Measurements from ENCODE around the gene LIX1L.

The LIX1L gene

DNA sequence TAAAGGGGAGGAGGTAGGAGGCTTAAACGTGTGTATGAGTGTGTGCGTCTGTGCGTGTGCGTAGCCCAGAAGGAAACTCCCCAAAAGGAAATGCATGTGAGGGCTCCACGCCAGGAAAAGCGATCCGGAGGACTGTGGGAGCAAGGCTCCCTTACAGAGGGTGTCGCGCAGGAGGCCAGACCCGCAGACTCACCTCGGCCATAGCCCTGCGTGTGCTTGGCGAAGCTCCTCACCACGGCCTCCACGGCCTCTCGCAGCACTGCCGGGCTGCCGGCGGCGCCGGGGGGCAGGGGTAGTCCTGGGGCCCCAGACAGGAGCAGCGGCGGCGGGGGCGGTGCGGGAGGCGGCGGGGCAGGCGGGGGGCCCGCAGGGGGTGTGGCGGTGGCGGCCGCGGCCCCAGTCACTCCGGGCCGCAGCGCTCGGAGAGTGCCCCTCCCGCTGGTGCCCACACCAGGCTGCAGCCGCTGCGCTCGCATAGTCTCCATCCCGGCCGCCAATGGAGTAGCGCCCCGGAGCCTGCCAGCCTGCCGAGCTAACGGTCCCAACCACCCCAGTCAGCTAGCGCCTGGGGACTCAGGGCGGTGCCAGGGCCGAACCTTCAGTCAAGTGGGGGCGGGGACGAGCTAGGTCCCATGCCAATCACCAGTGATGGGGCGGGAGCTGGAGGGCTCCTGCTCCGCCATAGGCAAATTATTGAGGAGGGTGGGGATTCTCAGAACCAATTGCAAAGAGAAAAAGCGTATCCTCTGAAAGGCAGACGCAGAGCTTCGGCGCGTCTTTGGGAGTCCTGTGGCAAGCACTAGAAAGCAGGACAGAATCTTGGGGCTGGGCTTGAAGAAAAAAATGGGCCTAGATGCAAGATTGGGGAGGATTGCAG, at the start of gene LIX1L:
TSS of gene LIX1L (minus strand) at position 575 of the 877 bp plus-strand sequence. CDS start at position 485, 90 bp downstream.
- DNase-seq: peak; percentile 98 to 99

DNA sequence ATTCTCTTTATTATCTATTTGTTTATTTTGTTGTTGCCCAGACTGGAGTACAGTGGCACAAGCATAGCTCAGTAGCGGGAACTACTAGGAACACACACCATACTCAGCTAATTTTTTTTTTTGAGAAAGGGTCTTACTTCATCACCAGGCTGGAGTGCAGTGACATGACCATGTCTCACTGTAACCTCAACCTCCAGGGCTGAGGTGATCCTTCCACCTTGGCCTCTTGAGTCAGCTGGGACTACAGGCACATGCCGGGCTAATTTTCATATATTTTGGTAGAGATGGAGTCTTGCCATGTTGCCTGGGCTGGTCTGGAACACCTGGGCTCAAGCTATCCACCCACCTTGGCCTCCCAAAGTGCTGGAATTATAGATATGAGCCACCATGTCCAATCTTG, 43.9 kb upstream of the LIX1L start:
- no peak for DNase-seq

DNA sequence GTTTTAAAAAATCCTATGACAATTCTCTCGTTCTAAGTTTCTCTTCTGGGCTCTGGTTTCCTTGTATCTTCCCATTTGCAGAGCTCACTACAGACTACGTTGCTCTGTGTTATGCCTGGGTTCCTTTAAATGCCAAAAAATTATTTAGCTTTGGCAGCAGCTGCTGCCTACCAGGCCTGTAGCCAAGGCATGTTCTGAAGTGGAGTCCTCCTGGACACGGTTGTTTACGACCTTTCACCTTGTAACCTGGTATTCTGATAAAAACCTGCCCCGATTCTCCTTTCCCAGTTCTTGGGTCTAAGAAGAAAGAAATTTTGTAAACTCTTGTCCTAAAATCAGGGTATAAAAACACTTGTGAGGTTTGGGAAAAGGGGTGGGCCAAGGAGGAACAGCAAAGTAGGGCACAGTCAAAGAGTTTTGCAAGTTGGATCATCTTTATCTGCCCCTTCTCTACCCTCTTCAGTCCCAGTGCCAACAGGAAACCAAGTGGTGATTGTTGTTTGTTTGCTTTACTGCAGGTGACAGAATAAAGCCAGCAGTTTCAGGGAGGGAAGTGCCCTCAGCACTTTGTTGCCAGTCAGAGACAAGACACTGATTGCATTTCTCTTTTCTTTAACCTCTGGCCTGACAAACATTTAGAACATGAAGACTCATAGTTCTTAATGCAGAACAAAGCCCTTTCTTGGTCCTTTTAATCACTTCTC, 41.7 kb upstream of the LIX1L start:
- peak; percentile 48 to 50 for DNase-seq

DNA sequence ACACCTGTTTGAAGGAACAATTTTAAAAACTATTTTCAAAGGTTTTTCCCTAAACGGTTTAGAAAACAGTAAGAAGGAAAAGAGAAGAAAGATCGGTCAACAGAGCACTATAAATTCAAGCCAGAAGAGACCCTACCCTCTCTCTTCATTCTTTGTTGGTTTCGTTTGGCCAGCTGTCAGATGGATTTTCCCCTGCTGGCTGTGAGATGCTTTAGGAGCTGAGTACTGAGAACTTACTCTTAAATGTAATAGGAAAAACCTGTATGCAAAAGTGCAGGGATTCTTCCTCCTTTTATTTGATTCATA, 39.9 kb upstream of the LIX1L start:
- no peak for DNase-seq

DNA sequence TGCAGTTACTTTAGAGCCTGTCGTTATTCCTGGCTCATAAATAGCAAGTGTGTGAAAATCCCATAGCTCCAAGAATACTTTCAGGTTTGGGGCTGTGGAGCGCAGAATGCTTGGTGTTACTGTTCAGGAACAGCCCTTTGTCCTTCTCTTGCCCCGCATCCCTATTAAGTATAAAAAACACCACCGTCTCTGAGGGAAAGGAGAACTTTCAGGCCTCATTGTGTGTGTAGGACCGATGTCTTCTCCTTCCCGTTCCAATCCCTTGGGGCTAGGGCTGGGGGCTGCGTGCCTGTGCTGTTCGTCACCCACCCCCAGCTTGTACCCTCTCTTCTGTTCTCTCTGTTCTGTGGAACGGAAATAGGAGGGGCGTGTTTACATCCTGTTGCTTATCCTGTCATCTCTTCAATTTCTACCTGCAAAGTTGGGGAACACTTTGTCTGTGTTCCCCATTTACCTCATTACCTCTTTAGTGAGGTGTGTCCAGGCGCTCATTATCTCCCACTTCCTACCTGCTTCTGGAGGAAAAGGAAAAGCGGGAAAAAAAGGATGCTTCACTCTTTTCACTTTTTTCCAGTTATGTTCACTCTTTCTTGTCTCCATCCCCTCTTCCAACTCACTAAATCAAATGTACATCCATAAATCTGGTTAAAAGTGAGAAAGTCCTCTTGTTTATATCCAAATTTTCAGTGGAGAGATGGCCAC, 39.4 kb upstream of the LIX1L start:
- DNase-seq: no peak

DNA sequence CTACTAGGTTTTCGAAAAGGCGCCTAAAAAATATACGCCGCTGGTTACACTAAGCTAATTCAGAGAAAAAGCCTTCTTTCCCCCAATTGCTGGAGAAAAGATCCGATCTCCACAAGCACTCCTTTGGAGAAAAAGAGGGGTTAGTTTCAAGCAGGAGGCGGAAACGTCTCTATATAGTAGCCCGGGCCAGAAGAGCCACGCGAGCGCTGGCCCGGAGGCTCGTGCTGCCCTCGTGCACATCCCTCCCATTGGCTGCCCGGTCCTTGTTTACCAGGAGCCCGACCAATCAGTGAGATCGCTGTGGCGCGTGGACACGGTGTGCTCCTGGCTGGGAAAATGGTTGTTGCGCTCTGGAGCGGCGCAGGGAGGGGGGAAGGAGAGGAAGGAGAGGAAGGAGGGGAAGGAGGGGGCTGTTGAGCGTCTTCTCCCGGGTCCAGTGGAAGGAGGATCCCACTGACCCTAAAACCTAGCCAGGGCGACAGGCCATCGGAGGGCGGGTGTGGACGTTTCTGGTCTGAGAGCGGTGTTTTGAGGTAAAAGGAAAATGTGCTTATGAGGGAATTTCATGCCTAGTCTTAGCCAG, 38.7 kb upstream of the LIX1L start, which contains the start of gene TXNIP:
TSS of gene TXNIP (minus strand) at position 147 of the 583 bp plus-strand sequence. CDS start 313 bp downstream, outside the sequence.
- DNase-seq: peak; percentile 99 to 100

DNA sequence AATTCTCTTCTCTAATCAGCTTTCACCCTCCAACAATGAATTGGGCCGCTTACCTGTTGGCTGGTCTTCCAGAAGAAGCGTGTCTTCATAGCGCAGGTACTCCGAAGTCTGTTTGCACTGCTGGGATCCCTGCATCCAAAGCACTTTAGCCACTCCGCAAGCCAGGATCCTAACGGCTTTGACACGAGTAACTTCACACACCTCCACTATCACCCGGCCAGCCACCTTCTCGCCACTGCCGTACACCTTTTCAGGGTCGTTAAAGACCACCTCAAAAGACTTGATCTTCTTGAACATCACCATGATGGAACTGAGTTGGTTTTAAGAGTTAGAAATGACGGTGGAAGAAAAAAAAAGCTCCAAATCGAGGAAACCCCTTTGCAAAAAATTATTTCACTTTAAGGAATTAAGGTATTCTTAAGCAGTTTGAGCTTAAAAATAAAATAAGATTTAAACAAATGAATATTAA, 38.2 kb upstream of the LIX1L start:
- peak; percentile 33 to 71 for DNase-seq

DNA sequence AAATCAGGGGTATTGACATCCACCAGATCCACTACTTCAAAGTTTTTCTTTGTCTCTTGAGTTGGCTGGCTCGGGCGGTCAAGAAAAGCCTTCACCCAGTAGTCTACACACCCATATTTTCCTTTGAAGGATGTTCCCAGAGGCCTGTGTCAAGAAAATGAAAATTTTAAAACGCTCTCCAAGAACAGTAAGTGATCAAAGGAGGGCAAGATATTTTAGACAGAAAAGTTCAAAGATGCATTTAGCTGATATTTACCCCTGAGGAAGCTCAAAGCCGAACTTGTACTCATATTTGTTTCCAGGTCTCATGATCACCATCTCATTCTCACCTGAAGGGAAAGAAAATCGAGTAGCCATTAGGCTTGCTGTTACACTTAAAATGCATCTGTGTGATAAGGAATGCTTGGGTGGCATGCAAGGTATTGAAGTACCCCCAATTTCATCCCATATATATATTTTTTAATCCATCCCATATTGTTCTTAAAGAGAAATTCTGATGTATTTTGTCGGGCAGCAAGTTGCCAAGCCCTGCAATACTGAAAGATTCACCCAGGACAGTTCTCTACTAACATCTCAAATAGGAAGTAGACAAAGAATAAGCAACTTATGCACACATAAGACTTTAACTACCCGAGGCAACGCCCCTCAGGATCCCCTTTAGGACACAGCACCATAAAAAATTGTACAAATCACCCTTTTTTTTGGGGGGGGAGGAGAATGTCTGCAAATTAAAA, 37.5 kb upstream of the LIX1L start:
- DNase-seq: no peak

DNA sequence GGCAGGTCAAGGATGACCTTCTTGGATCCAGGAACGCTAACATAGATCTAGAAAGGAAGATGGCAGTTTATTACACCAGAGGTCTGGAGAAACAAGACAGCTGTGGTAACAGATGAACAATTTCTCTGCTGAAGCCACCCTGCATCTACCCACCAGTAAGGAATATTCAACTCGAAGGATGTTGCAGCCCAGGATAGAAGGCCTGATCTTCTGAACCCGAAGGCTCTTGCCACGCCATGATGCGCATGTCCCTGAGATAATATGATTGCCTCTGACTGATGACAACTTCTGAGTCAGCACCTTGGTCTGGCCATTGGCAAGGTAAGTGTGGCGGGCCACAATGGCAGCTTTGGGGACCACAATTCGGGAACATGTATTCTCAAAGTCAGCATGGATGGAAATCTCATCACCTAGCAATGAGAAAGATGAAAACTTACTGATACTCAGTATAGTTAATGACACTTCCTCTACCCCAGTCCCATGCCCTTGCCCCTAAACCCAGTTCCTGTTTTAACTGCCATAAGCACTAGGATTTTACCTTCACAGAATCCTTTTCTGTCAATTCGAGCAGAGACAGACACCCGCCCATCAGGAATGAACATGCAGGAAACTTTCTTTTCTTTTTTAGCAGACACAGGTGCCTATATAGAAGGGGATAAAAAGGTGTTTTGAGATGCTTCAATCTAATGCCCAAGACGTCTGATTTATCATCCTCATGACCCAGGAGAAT, 36.7 kb upstream of the LIX1L start:
- no peak for DNase-seq

DNA sequence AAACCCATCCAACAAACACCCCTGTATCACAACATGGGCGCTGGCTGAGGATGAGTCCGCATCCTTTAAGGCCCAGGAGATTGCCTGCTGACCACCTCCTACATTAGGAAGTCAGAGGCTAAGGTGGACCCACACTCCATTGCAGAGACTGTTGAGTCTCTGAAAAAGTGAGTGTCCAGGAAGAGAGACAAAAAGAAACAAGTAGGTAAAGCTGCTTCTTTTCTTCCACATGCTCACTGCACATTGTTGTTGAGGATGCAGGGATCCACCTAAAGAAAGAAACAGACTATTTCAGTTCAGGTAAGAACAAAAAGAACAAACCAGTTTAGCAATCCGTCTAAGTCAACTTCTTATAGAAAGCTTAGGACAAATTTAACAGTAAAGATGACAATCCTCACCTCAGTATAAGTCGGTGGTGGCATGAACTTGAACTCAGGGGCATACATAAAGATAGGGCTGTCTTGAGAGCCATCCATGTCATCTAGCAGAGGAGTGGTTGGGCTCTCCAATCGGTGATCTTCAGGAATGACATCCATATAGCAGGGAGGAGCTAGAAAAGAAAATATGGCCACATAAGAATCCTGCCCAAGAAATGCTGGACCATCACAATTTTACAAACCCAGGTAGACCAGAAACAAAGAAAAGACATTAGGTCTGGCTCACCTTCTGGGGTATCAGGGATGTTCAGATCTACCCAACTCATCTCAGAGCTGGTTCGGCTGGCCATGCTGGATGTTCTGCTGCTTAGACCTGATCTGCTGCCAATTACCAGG, 36.0 kb upstream of the LIX1L start:
- no peak for DNase-seq

DNA sequence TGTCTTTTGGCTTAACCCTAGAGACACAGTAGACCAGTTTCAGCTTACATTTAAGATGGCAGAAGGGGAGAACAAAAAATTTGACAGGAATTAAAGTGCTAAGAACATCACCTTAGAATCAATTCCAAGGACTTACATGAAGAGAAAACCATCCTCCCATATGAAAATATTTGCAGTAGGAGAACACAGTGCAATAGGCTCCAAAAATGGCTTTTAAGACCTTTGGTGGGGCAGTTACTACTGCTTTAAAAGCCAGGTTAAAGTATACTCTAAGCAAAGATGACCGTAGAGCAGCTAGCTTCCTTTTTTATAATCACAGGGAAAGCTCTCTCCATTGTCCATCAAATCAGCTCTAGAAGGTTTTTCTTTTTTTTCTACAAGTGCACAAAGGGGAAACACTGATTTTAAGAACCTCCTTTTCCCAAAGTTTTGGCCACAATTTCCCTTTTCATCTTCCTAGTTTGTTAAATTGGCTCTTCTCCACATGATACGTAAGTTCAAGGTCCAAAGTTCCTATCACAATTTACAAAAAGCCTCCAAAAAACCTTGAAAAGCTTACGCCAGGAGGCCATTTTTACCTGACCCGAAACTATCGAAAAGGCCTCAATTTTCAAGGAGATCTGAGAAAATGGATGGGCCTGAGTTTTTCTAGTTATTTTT, 35.3 kb upstream of the LIX1L start:
- DNase-seq: no peak

DNA sequence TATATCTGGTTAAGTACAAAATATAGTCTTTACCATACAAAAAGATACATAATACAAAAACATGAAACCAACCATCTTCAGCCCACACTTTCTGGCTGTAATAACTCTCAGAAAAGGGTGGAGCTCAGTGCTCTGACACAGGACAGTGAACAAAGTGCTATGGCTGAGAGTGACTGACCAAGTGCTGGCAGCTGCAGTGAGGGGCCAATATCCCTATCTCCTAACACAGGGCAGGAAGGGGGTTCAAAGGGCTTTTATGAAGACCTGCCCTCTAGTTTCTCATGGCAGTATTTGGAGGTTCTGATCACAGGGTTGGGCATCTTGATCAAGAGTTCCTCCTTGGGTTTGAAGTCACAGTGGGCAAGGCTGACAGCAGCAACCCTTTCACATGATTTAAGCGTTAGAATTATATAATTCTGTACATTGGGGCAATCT, 34.7 kb upstream of the LIX1L start:
- DNase-seq: no peak

DNA sequence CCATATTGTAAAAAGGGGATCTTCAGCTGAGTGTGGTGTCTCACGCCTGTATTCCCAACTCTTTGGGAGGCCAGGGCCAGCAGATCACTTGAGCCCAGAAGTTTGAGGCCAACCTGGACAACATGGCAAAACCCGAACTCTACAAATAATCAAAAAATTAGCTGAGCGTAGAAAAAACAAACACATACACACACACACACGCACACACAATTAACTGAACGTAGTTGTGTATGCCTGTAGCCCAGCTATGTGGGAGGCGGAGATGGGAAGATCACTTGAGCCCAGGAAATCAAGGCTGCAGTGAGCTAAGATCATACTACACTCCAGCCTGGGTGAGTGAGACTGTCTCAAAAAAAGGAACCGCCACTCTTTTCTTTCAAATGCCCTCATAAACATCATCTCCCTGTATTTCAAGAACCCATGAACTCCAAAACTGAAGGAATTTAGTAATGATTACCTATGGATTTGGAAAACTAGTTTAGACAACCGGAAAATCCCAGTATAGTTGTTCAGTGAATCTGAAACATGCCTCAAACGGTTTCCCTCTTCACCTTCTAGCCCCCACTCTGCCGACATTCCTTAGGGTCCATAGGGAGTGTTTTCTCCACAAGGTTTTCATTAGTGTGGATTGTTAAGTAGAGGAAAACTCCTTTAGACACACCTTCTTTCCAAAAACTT, 34.1 kb upstream of the LIX1L start:
- no peak for DNase-seq

DNA sequence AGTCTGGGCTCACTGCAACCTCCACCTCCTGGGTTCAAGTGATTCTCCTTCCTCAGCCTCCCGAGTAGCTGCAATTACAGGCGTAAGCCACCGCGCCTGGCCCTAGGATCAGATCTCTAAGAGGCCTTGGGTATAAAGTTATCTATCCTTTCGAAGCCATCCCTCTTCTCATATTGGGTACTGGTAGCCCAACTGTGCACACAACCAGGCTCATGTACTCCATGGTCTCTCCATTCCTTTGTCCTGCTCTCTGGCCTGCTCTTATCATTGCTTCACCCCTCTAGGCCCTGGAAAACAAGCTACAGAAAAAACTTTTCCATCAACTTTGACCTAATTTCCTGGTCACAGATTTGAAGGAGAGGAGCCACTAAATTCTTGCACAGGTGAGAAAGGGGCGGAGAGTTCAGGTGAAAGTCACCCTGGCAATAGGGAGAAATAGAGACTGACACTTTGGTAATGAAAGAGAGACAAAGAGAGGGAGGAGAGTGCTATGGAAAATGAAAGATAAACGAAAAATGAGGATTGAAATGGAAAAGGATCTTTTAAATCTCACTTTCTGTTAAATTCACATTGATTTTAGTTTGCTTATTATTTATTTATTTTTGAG, 32.5 kb upstream of the LIX1L start:
- no peak for DNase-seq

DNA sequence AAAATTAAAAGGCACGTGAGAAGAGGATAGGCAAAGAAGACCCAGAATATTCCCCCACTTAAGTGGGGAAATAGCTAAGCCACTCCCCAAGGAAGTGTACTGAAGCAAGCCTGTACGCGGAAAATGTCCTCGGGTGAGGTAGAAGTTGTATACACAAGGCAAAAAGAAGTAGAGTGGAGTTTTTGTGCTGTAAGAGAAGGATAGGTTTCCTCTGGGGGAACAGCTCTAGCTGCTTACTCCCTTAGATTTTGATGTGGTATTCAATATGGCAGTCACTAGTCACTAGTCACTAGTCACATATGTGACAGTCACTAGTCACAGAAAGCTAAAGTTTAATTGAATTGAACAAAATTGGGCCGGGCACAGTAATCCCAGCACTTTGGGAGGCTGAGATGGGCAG, 31.0 kb upstream of the LIX1L start:
- DNase-seq: no peak

DNA sequence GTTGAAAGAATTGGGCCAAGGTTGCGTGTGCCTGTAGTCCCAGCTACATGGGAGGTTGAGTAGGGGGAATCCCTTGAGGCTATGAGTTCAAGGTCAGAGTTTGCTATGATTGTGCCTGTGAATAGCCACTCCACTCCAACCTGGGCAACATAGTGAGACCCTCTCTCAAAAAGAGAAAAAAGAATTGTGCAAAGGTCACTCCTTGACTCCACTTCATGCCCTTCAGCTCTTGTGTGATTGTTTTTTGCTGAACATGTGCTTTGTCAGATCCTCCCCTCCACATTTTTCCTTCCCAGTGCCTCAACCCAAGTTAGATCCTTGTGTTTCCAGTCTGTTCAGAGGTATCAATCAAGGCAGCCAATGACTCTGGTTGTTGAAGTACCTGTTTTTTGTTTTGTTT, 30.1 kb upstream of the LIX1L start:
- DNase-seq: no peak

DNA sequence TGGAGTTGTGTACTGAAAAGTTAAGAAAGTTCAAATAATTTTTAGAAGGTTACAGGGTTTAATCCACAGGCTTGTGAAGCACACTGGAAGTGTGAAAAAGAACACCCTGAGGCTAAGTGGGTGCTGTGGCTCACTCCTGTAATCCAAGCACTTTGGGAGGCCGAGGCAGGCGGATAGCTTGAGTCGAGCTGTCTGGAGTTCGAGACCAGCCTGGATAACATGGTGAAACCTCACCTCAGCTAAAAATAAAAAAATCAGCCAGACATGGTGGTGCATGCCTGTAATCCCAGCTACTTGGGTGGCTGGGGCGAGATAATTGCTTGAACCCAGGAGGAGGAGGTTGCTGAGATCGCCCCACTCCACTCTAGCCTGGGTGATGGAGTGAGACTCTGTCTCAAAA, 28.7 kb upstream of the LIX1L start:
- DNase-seq: no peak

DNA sequence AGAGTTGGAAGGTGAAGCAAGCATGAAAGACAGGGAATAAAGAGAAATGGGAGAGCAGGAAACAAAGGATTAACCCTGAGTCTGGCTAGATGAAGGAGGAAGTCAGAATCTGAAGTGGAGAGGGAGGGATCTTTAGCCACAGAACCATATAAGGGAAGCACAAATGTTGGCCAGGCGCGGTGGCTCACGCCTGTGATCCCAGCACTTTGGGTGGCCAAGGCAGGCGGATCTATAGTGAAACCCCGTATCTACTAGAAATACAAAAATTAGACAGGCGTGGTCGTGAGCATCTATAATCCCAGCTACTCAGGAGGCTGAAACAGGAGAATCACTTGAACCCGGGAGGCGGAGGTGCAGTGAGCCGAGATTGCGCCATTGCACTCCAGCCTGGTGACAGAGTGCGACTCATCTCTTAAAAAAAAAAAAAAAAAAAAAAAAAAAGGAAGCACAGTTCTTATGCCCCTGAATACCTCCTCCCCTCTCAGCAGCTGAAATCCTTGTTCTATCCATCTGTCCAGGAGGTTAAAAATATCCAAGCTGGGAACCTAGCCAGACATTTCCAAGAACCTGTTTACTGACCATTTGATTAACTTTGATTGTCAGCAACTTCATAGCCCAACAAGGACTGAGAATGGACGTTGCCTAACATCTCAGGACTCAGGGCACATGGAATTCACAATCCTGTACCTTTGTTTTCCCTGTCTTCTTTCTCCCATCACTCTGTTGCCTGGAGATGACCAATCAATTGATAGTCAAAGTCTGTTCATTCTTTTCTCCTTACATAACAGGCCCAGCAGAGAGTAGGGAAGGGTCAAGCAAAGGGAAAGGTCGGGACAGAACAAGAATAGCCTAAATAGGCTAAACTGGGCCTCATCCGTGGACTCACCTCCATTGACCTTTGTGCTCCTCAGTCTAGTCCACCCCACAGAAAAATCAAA, 28.0 kb upstream of the LIX1L start:
- peak; percentile 58 to 67 for DNase-seq

Measured in NCI-H187 (cell line).